Measurements from ENCODE around the gene RAPGEF6.
"Not testable (repeated sequence)": the region's sequence is repeated elsewhere in the genome, so short reads cannot be mapped to it uniquely, and the experiment has no call there.

Gene RAPGEF6

GRCh38 chr5:131380238-131380637 is 254.8 kb downstream of the RAPGEF6 start:
- DNase-seq: not testable (repeated sequence)

GRCh38 chr5:131379723-131380122 is 255.3 kb downstream of the RAPGEF6 start:
- DNase-seq: no peak

GRCh38 chr5:131378721-131379541 is 256.1 kb downstream of the RAPGEF6 start:
- no peak for DNase-seq

GRCh38 chr5:131377785-131378325 is 257.2 kb downstream of the RAPGEF6 start:
- no peak for DNase-seq

- DNase-seq: no peak
Measured at GRCh38 chr5:131377346-131377745, 257.7 kb downstream of the RAPGEF6 start.

GRCh38 chr5:131375351-131375750 is 259.7 kb downstream of the RAPGEF6 start:
- DNase-seq: no peak

All from NCI-H510A (cell line).